Stimulated activated CD4-positive, alpha-beta T cell treated with anti-CD3 and anti-CD28 coated beads, Interleukin-4, amount 100 ng/mL, for 24 hours (primary cell): ENCODE measurements around the gene PCDHB11.
"Not testable (repeated sequence)": the region's sequence is repeated elsewhere in the genome, so short reads cannot be mapped to it uniquely, and the experiment has no call there.

Experiments
- DNase-seq: peaks from one replicate; pipeline ENCODE4 v3.0.0-alpha.2; 2020

The PCDHB11 gene

GRCh38 chr5:141246971-141247370 is 47.5 kb downstream of the PCDHB11 start:
- not testable (repeated sequence) for DNase-seq

DNA sequence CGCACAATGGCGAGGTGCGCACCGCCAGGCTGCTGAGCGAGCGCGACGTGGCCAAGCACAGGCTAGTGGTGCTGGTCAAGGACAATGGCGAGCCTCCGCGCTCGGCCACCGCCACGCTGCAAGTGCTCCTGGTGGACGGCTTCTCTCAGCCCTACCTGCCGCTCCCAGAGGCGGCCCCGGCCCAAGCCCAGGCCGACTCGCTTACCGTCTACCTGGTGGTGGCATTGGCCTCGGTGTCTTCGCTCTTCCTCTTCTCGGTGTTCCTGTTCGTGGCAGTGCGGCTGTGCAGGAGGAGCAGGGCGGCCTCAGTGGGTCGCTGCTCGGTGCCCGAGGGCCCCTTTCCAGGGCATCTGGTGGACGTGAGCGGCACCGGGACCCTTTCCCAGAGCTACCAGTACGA is 48.0 kb downstream of the PCDHB11 start:
- not testable (repeated sequence) for DNase-seq

DNA sequence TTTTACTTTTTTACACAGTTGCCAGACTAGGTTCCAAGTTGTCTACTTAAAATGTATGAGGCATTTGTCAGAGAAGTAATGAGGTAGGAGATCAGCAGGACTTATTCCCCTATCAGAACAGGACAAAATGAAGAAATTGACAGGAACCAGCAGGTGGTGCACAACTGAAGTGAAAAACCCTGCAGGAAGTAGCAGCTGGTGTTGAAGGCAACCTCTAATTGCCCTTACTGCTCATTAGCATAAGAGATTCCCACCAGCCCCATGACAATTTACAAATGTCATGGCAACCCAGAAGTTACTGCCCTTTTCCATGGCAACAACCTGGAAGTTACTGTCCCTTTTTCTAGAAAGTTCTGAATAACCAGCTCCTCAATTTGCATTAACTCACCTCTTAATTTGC is 51.1 kb downstream of the PCDHB11 start:
- no peak for DNase-seq
